Measurements from ENCODE around the gene FLT3.

FLT3 gene

DNA sequence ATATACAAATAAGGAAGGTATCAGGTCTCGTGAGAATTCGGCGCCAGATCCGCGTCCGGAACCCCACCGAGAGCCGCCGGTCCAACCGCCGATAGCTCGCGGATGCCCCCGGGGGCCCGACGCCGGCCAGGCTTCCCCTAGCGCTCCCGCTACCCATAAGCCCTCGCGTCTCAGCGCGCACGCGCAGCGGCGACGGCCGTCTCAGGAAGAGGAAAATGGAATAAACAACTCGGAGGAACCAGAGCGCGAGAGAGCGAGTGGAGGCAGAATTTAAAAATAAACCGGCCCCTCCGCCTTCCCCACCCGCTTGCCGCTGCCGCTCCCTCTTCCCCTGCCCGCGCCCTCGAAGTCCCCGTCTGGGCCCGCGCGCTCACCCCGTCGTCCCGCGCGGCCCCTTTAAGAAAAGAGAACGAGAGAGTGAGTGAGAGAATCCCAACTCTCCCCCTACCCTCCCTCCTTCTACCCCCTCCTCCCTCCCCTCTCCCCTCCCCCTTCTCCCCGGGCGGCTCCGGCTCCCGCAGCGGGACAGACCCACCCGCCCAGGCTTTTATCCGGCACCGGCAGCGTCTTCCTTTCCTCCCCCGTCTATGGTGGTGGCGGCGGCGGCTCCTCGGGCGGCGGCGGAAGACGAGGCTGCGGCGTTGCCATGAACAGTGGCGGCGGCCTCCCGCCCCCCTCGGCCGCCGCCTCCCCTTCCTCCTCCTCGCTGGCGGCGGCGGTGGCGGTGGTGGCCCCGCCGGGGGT lies 37.8 kb upstream of the FLT3 start, which contains the start of gene PAN3:
TSS of gene PAN3 (plus strand) at position 534 of the 744 bp plus-strand sequence. CDS start at position 647, 113 bp downstream.
- peak within 1 kb of the TSS; percentile 78 for H3K4me3 ChIP-seq (ENCODE audit: low read depth, low read length)
- TF ChIP-seq, protein P1, sequence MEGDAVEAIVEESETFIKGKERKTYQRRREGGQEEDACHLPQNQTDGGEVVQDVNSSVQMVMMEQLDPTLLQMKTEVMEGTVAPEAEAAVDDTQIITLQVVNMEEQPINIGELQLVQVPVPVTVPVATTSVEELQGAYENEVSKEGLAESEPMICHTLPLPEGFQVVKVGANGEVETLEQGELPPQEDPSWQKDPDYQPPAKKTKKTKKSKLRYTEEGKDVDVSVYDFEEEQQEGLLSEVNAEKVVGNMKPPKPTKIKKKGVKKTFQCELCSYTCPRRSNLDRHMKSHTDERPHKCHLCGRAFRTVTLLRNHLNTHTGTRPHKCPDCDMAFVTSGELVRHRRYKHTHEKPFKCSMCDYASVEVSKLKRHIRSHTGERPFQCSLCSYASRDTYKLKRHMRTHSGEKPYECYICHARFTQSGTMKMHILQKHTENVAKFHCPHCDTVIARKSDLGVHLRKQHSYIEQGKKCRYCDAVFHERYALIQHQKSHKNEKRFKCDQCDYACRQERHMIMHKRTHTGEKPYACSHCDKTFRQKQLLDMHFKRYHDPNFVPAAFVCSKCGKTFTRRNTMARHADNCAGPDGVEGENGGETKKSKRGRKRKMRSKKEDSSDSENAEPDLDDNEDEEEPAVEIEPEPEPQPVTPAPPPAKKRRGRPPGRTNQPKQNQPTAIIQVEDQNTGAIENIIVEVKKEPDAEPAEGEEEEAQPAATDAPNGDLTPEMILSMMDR (IDR thresholded peaks at IDR 0.05; ENCODE audit: borderline replicate concordance, insufficient read depth, low read depth, low read length) = 0 out of 2 replicates have a peak, but pooled peaks have one; percentile 23

DNA sequence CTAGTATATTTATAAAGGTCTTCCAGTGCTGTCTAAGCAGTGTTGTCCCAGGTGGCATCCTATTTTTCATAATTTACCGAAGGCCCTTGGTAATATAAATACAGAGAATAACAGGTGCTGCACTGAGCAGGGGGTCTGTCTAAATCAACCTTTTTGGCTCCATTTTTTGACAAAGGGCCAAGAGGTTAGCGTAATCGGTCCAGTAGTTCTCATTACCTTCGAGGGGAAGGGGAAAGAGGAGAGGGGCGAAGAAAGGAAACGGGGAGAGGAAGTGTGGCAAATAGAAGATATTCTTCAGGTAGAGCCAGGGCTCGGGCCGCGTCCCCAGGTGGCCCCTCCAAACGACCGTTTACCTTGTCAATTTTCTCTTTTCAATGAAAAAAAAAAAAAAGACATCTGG lies 37.2 kb upstream of the FLT3 start:
- H3K4me3 ChIP-seq (ENCODE audit: low read depth, low read length) = peak overlapping the region; percentile 78
- TF ChIP-seq, protein P1 (IDR thresholded peaks at IDR 0.05; ENCODE audit: borderline replicate concordance, insufficient read depth, low read depth, low read length) = no peak

DNA sequence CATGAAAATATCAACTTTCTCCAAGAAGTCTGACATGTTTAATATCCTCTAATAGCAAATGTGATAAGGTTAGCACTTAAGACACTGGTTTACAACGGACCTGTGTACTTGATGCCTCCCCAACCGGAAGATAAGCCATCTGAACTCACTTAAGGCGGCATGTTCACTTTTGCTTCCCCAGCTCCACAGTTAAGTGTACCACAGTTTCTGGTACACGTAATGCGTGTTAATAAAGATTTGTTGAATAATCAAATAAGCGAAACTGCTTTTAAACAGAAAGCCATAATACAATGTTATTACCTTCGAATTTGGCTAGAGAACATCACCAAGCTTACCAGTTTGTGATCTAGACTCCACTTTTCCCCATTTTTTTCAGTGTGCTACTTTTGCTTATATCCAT lies 36.5 kb upstream of the FLT3 start:
- TF ChIP-seq, protein P1 (IDR thresholded peaks at IDR 0.05; ENCODE audit: borderline replicate concordance, insufficient read depth, low read depth, low read length) = no peak
- H3K4me3 ChIP-seq (ENCODE audit: low read depth, low read length) = peak overlapping the region; percentile 78

DNA sequence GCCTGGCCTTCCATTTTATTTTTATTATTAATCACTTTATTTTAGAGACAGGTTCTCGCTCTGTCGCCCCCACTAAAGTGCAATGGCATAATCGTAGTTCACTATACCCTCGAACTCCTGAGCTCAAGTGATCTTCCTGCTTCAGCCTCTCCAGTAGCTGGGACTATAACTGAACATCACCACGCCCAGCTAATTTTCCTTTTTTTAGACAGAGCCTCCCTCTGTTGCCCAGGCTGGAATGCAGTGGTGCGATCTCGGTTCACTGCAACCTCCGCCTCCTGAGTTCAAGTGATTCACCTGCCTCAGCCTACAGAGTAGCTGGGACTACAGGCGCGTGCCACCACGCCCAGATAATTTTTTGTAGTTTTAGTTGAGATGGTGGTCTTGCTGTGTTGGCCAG lies 31.3 kb upstream of the FLT3 start:
- H3K4me3 ChIP-seq (ENCODE audit: low read depth, low read length) = no peak overlapping the region

DNA sequence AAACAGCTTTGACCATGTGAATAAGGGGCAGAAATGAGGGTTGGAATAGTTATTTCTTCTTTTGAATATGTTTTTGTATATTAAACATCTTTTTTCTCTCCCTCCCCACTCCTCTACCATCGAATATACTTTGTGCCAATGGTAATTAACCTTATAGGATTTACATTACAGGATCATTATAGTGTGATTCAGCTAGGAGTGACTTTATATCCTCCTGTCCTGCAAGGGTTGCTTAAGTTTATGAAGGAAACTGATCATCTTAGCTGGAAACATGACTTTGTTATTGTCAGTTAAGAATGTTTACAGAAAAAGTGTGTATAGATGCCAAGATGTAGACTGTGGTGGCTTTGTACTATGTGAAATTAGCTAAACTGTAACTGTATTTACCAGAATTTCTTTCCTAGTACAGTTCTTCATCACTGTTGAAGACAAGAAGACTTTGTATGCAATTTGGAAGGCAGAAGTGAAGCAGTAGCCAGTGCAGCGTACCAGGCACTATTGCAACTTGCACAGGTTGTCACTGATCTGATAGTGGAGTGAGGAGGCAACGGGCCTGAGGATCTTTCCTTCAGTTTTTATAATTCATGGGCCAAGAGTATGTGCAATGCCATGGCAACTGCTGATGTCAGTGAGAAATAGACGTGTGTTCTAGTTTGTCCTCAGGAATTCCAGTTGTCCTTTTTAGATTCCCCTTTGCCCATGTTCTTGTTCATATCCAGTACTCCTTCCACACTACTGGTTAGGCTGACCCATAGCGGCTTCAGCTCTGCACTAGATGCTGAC lies 29.7 kb upstream of the FLT3 start:
- TF ChIP-seq, protein P1 (IDR thresholded peaks at IDR 0.05; ENCODE audit: borderline replicate concordance, insufficient read depth, low read depth, low read length) = no peak
- no peak overlapping the region for H3K4me3 ChIP-seq (ENCODE audit: low read depth, low read length)

More for the DNA sequence above, 31.3 kb upstream of the FLT3 start:
- TF ChIP-seq, protein P1 (IDR thresholded peaks at IDR 0.05; ENCODE audit: borderline replicate concordance, insufficient read depth, low read depth, low read length) = no peak

DNA sequence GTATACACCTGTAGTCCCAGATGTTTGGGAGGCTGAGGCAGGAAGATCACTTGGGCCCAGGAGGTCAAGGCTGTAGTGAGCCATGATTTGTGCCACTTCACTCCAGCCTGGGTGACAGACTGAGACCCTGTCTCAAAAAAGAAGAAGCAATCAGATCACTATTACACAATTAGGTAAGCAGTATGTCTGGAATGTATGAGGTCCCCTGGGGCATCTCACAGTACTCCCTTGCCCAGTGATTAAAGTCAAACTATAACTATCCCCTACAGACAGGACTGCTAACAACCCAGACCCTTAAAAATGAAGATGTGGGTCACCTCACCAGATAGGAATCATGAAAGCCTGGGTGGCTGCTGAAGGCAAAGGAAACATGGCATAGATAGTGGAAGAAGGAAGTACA lies 28.6 kb upstream of the FLT3 start:
- no peak overlapping the region for H3K4me3 ChIP-seq (ENCODE audit: low read depth, low read length)
- TF ChIP-seq, protein P1 (IDR thresholded peaks at IDR 0.05; ENCODE audit: borderline replicate concordance, insufficient read depth, low read depth, low read length) = no peak

All from GM12875 (cell line).